HCT116 (cell line): Measurements from ENCODE around the gene GSK3A. TPM values are rescaled to one million over a fixed set of nuclear protein-coding genes. Genes with fewer than 3 reads are reported as not detected.
A peak's percentile ranks its signal among the peaks of the same experiment; 100 is the strongest.

ENCODE experiments used
- ATAC-seq: fragments of 200-7000 bp; cut with Tn5 transposase; 2 replicates; pipeline ENCODE4 v1.9.1; 2020; ENCODE audit warnings: mild to moderate bottlenecking, moderate library complexity
- BruUV-seq: library from RNA; stranded (reverse); fragments of 400-500 nt; replicated peaks from 2 replicates; lab custom pipeline; 2021; lab: Mats Ljungman, UMichigan
- CTCF ChIA-PET: fragments of 300-600 bp; sonication (Branson Sonifier 250); formaldehyde crosslinking; loops from one replicate; lab custom pipeline; 2021; ENCODE audit warnings: antibody characterized with exemption; lab: Charles Lee
- POLR2A ChIA-PET: fragments of 300-600, 350-600 bp; sonication (Branson Sonifier 250); formaldehyde crosslinking; loops from one replicate; lab custom pipeline; 2021; ENCODE audit warnings: antibody characterized with exemption; lab: Charles Lee
- RAD21 ChIA-PET, 2 experiments: fragments of 300-600 bp; sonication (Branson Sonifier 250); formaldehyde crosslinking; loops; one replicate each; lab custom pipeline; 2023; ENCODE audit warnings: low total read pairs in 2 of 2; ENCODE audit not compliant: uncharacterized antibody in 2 of 2, unreplicated experiment in 2 of 2, low non-redundant PET in 1 of 2; lab: Charles Lee
- DNase-seq: peaks from one replicate; pipeline ENCODE4 v3.0.0-alpha.2; 2010; ENCODE audit warnings: low read depth, low spot score
- H2AFZ ChIP-seq: fragments of 200-600 bp; shearing (Covaris generic), sonication (generic); 2 replicates; pipeline ENCODE4 v1.6.1; 2017; ENCODE audit warnings: low read depth, mixed run types, mixed read lengths, antibody characterized with exemption, low read length; ENCODE audit not compliant: poor library complexity, severe bottlenecking
- H3K27ac ChIP-seq: 2 replicates; pipeline ENCODE4 v1.5.1; 2012; ENCODE audit warnings: low read depth, low read length
- H3K27me3 ChIP-seq: fragments of 200-600 bp; sonication (generic); 2 replicates; pipeline ENCODE4 v1.6.1; 2016; ENCODE audit warnings: mixed run types, low read length, mixed read lengths; ENCODE audit not compliant: insufficient read depth
- H3K36me3 ChIP-seq, 2 experiments: fragments of 200-500 bp in 1 of 2; fragments of 200-600 bp in 1 of 2; sonication (Bioruptor generic) in 1 of 2; sonication (generic) in 1 of 2; 2 replicates each; pipeline versions ENCODE4 v1.5.1 to v1.6.1; 2014 to 2016; ENCODE audit warnings: low read length in 2 of 2, inconsistent platforms in 1 of 2, mixed read lengths in 1 of 2, mixed run types in 1 of 2; ENCODE audit not compliant: insufficient read depth in 2 of 2, control insufficient read depth in 1 of 2
- H3K4me1 ChIP-seq, 2 experiments: fragments of 200-600 bp in 1 of 2; sonication (generic) in 1 of 2; 2 replicates each; pipeline versions ENCODE4 v1.5.1 to v1.6.1; 2012 to 2017; ENCODE audit warnings: low read length in 2 of 2, inconsistent platforms in 1 of 2, mild to moderate bottlenecking in 1 of 2, mixed read lengths in 1 of 2, mixed run types in 1 of 2, moderate library complexity in 1 of 2; ENCODE audit not compliant: insufficient read depth in 2 of 2, control insufficient read depth in 1 of 2
- H3K4me2 ChIP-seq: fragments of 200-600 bp; sonication (generic); 2 replicates; pipeline ENCODE4 v1.6.1; 2017; ENCODE audit warnings: mixed run types, low read length, mixed read lengths
- H3K4me3 ChIP-seq, 2 experiments: fragments of 200-600 bp in 1 of 2; sonication (generic) in 1 of 2; replicated peaks in 1 of 2; 2 replicates each; pipeline ENCODE4 v1.5.1; 2011 to 2016; ENCODE audit warnings: low read length in 2 of 2, control low read depth in 1 of 2, low read depth in 1 of 2, mild to moderate bottlenecking in 1 of 2, mixed read lengths in 1 of 2, mixed run types in 1 of 2
- H3K79me2 ChIP-seq: fragments of 200-600 bp; sonication (generic); 2 replicates; pipeline ENCODE4 v1.6.1; 2017; ENCODE audit warnings: mild to moderate bottlenecking, mixed run types, low read length, moderate library complexity, mixed read lengths; ENCODE audit not compliant: insufficient read depth
- H3K9ac ChIP-seq: fragments of 200-600 bp; sonication (generic); 2 replicates; pipeline ENCODE4 v1.6.1; 2016; ENCODE audit warnings: low read length, mixed read lengths
- H3K9me2 ChIP-seq: fragments of 200-600 bp; sonication (generic), shearing (Covaris generic); 2 replicates; pipeline ENCODE4 v1.6.1; 2017; ENCODE audit warnings: mixed run types, mild to moderate bottlenecking, moderate library complexity; ENCODE audit not compliant: insufficient read depth
- H3K9me3 ChIP-seq, 2 experiments: fragments of 200-500 bp in 1 of 2; fragments of 200-600 bp in 1 of 2; sonication (Bioruptor generic) in 1 of 2; sonication (generic) in 1 of 2; 2 replicates each; pipeline ENCODE4 v1.6.1; 2014 to 2017; ENCODE audit warnings: low read length in 2 of 2, mixed read lengths in 2 of 2, inconsistent platforms in 1 of 2, low read depth in 1 of 2, mild to moderate bottlenecking in 1 of 2, mixed run types in 1 of 2, moderate library complexity in 1 of 2; ENCODE audit not compliant: control insufficient read depth in 1 of 2, insufficient read depth in 1 of 2
- H4K20me1 ChIP-seq: fragments of 200-600 bp; sonication (generic), shearing (Covaris generic); 2 replicates; pipeline ENCODE4 v1.6.1; 2017; ENCODE audit warnings: mixed run types, mild to moderate bottlenecking, moderate library complexity; ENCODE audit not compliant: insufficient read depth
- ATF3 ChIP-seq: IDR thresholded peaks from 2 replicates; pipeline ENCODE4 v1.6.1; 2012
- CTCF ChIP-seq, 3 experiments: fragments of 200-600 bp in 1 of 3; sonication (generic) in 1 of 3; IDR thresholded peaks in 2 of 3; conservative IDR thresholded peaks in 1 of 3; 2 replicates each; pipeline ENCODE4 v1.5.1; 2012 to 2017; ENCODE audit warnings: low read depth in 2 of 3, low read length in 2 of 3, antibody characterized with exemption in 1 of 3, borderline replicate concordance in 1 of 3, control low read depth in 1 of 3, mild to moderate bottlenecking in 1 of 3, mixed read lengths in 1 of 3, mixed run types in 1 of 3, moderate library complexity in 1 of 3; ENCODE audit not compliant: insufficient read depth in 1 of 3
- ELF1 ChIP-seq: IDR thresholded peaks from 2 replicates; pipeline ENCODE4 v1.6.1; 2012; ENCODE audit warnings: low read depth, borderline replicate concordance
- EZH2 ChIP-seq: fragments of 200-600 bp; sonication (generic); IDR thresholded peaks from 2 replicates; pipeline ENCODE4 v1.6.1; 2017; ENCODE audit warnings: antibody characterized with exemption, mixed run types
- POLR2AphosphoS5 ChIP-seq: IDR thresholded peaks from 2 replicates; pipeline ENCODE4 v1.6.1; 2011; ENCODE audit warnings: mild to moderate bottlenecking, low read depth, low read length, moderate library complexity
- SIN3A ChIP-seq: IDR thresholded peaks from 2 replicates; pipeline ENCODE4 v1.6.1; 2012; ENCODE audit warnings: low read depth
- SP1 ChIP-seq: IDR thresholded peaks from 2 replicates; pipeline ENCODE4 v1.6.1; 2012; ENCODE audit warnings: low read depth
- SRF ChIP-seq: IDR thresholded peaks from 2 replicates; pipeline ENCODE4 v1.6.1; 2012; ENCODE audit warnings: low read depth
- TCF7L2 ChIP-seq: IDR thresholded peaks from 2 replicates; pipeline ENCODE4 v1.7.0; 2011; ENCODE audit warnings: borderline replicate concordance, inconsistent platforms; ENCODE audit not compliant: insufficient read depth, insufficient read length; ENCODE audit errors: extremely low read depth
- YY1 ChIP-seq: IDR thresholded peaks from 2 replicates; pipeline ENCODE4 v1.6.1; 2011; ENCODE audit warnings: low read length, low read depth, moderate library complexity, mild to moderate bottlenecking; ENCODE audit not compliant: insufficient replicate concordance; ENCODE audit errors: extremely low read depth
- ZBTB33 ChIP-seq: IDR thresholded peaks from 2 replicates; pipeline ENCODE4 v1.6.1; 2011; ENCODE audit warnings: mild to moderate bottlenecking, low read length, moderate library complexity; ENCODE audit not compliant: insufficient replicate concordance; ENCODE audit errors: extremely low read depth
- ZFX ChIP-seq: fragments of 450-650 bp; IDR thresholded peaks from 2 replicates; pipeline ENCODE4 v1.6.1; 2017
- ZNF274 ChIP-seq: fragments of 200-500 bp; sonication (Bioruptor generic); IDR thresholded peaks from 2 replicates; pipeline ENCODE4 v1.6.1; 2014; ENCODE audit warnings: mild to moderate bottlenecking, low read depth, low read length, inconsistent platforms
- intact Hi-C: fragments of 100-400 bp; cut with micrococcal nuclease; formaldehyde crosslinking; loops from 2 replicates; pipeline ENCODE4 v1.10.0; 2022
- total RNA-seq: library from RNA; stranded (reverse); gene quantifications from one replicate; pipeline ENCODE4 v1.2.1, GENCODE V29; 2021; ENCODE audit not compliant: unreplicated experiment

Gene GSK3A
- total RNA-seq, 1 experiment from 2014 or later: 57.2 TPM

- TF ChIP-seq CTCF (IDR thresholded peaks at IDR 0.05 in 2 of 3, conservative IDR thresholded peaks at IDR 0.05 in 1 of 3; ENCODE audit: borderline replicate concordance in 1 of 3, insufficient read depth in 1 of 3, low read depth in 2 of 3, low read length in 2 of 3): no peak
- TF ChIP-seq, all 23 proteins: peak for 6
These were observed 12.7 kb upstream of the GSK3A start, which contains the start of gene ERF (continued) for GRCh38 chr19:42254850-42255765.

- H4K20me1 ChIP-seq: peaks cover 3% of the 10 kb centered on the region; the same call in 1 of the 2 replicates
- H3K4me1 ChIP-seq: peaks cover 39 to 59% of the 10 kb centered on the region in 2 experiments
- no peak overlapping the region for H2AFZ ChIP-seq
- H3K79me2 ChIP-seq: peaks cover 52% of the 10 kb centered on the region
- peak overlapping the region; percentile 99 for H3K27ac ChIP-seq
- no peaks in the 10 kb centered on the region for H3K9me3 ChIP-seq
- DNase-seq (no peak), ATAC-seq (peak; percentile 41)
- RAD21 ChIA-PET: no interaction called here
- peak overlapping the region; percentile 96 for H3K4me2 ChIP-seq
- peak overlapping the region; percentile 100 for H3K9ac ChIP-seq
- CTCF ChIA-PET: no interaction called here
- H3K36me3 ChIP-seq: peaks cover 0 to 7% of the 10 kb centered on the region in 2 experiments; a peak in 2 of 4 replicates
- no peaks in the 10 kb centered on the region for H3K9me2 ChIP-seq
- POLR2A ChIA-PET: interaction anchor here (1.0 kb wide), 1 partner anchor 11 kb away, joined by 8 read pairs; the partner anchor contains the start of gene GSK3A
- BruUV-seq: TSS peak; percentile 57
- TF ChIP-seq EZH2: no peak
- no peak for TF ChIP-seq SRF
- TF ChIP-seq ZNF274: no peak
- TF ChIP-seq ATF3: no peak
- TF ChIP-seq ZFX: no peak; the same call in 1 of the 2 replicates
- peak; percentile 17; the same call in 1 of the 2 replicates for TF ChIP-seq POLR2AphosphoS5
- TF ChIP-seq YY1: no peak
- TF ChIP-seq ZBTB33: no peak
- TF ChIP-seq TCF7L2: peak; percentile 79
- TF ChIP-seq ELF1: no peak
- TF ChIP-seq SIN3A: no peak; the same call in 1 of the 2 replicates
- TF ChIP-seq SP1: no peak; the same call in 1 of the 2 replicates
- intact Hi-C loops: no loop called here
- H3K27me3 ChIP-seq: no peaks in the 10 kb centered on the region
- peak overlapping the region; percentile 94 to 96 for H3K4me3 ChIP-seq
These were observed 11.9 kb upstream of the GSK3A start for GRCh38 chr19:42254089-42254849.
